GM23338 (cell line): Measurements from ENCODE around the gene NDST4. TPM values are rescaled to one million over a fixed set of nuclear protein-coding genes. Genes with fewer than 3 reads are reported as not detected.
A peak's percentile ranks its signal among the peaks of the same experiment; 100 is the strongest.

Experiments used
- ATAC-seq: fragments of 200-7000 bp; cut with Tn5 transposase; 3 replicates; pipeline ENCODE4 v1.9.1; 2020
- DNase-seq: peaks from one replicate; pipeline ENCODE4 v3.0.0-alpha.2; 2015; ENCODE audit warnings: low spot score
- H2AFZ ChIP-seq: fragments of 200-600 bp; sonication (generic); 2 replicates; pipeline ENCODE4 v1.8.0; 2016; ENCODE audit warnings: antibody characterized with exemption, mild to moderate bottlenecking, moderate library complexity
- H3F3A ChIP-seq: fragments of 200-600 bp; sonication (generic); replicated peaks from 2 replicates; pipeline ENCODE4 v1.8.0; 2017; ENCODE audit warnings: antibody characterized with exemption, mixed run types, low read depth
- H3K27ac ChIP-seq: fragments of 200-600 bp; sonication (generic); 2 replicates; pipeline ENCODE4 v1.6.1; 2016; ENCODE audit warnings: low read depth
- H3K27me3 ChIP-seq: fragments of 200-600 bp; sonication (generic); 2 replicates; pipeline ENCODE4 v1.8.0; 2016; ENCODE audit warnings: mild to moderate bottlenecking, mixed run types, moderate library complexity; ENCODE audit not compliant: insufficient read depth
- H3K36me3 ChIP-seq: fragments of 200-600 bp; sonication (generic); 2 replicates; pipeline ENCODE4 v1.8.0; 2016; ENCODE audit warnings: mild to moderate bottlenecking; ENCODE audit not compliant: insufficient read depth
- H3K4me1 ChIP-seq: fragments of 200-600 bp; sonication (generic); 2 replicates; pipeline ENCODE4 v1.8.0; 2016; ENCODE audit warnings: mild to moderate bottlenecking, moderate library complexity; ENCODE audit not compliant: insufficient read depth
- H3K4me2 ChIP-seq: fragments of 200-600 bp; sonication (generic); 2 replicates; pipeline ENCODE4 v1.7.1; 2017; ENCODE audit warnings: mixed run types
- H3K4me3 ChIP-seq: fragments of 200-600 bp; sonication (generic); 2 replicates; pipeline ENCODE4 v1.6.1; 2016; ENCODE audit warnings: mixed run types
- H3K79me2 ChIP-seq: fragments of 200-600 bp; sonication (generic); replicated peaks from 2 replicates; pipeline ENCODE4 v1.8.0; 2017; ENCODE audit warnings: mild to moderate bottlenecking; ENCODE audit not compliant: insufficient read depth
- H3K9me2 ChIP-seq: fragments of 200-600 bp; sonication (generic); 2 replicates; pipeline ENCODE4 v1.8.0; 2017; ENCODE audit not compliant: insufficient read depth
- H4K20me1 ChIP-seq: fragments of 200-600 bp; sonication (generic); replicated peaks from 2 replicates; pipeline ENCODE4 v1.8.0; 2017; ENCODE audit warnings: mild to moderate bottlenecking; ENCODE audit not compliant: insufficient read depth
- H3K27ac Mint-ChIP-seq: 2 replicates; pipeline ENCODE4 v1.8.0; 2020; ENCODE audit warnings: inconsistent platforms, mild to moderate bottlenecking, moderate library complexity, mixed read lengths
- H3K27me3 Mint-ChIP-seq: 3 replicates; pipeline ENCODE4 v1.8.0; 2022; ENCODE audit warnings: low read depth, mild to moderate bottlenecking, moderate library complexity, mixed read lengths, inconsistent platforms; ENCODE audit not compliant: insufficient read depth, poor library complexity
- H3K36me3 Mint-ChIP-seq: 3 replicates; pipeline ENCODE4 v1.8.0; 2021; ENCODE audit warnings: low read depth, mild to moderate bottlenecking, inconsistent platforms, moderate library complexity, mixed read lengths
- H3K4me1 Mint-ChIP-seq: 3 replicates; pipeline ENCODE4 v1.8.0; 2020; ENCODE audit warnings: mild to moderate bottlenecking, inconsistent platforms, mixed read lengths
- H3K4me3 Mint-ChIP-seq: 3 replicates; pipeline ENCODE4 v1.8.0; 2021; ENCODE audit warnings: moderate library complexity, mild to moderate bottlenecking, inconsistent platforms, mixed read lengths
- H3K9me3 Mint-ChIP-seq: 3 replicates; pipeline ENCODE4 v1.8.0; 2020; ENCODE audit warnings: moderate library complexity, mild to moderate bottlenecking, inconsistent platforms, mixed read lengths
- EZH2 ChIP-seq: fragments of 200-600 bp; sonication (generic); IDR thresholded peaks from one replicate; pipeline ENCODE4 v1.8.0; 2017; ENCODE audit warnings: antibody characterized with exemption, mild to moderate bottlenecking, low read depth; ENCODE audit not compliant: unreplicated experiment
- EZH2phosphoT487 ChIP-seq: fragments of 200-600 bp; sonication (generic); IDR thresholded peaks from one replicate; pipeline ENCODE4 v1.8.1; 2018; ENCODE audit warnings: antibody characterized with exemption; ENCODE audit not compliant: unreplicated experiment
- JUNB ChIP-seq: IDR thresholded peaks from one replicate; pipeline ENCODE4 v1.6.1; 2016; ENCODE audit warnings: antibody characterized with exemption; ENCODE audit not compliant: unreplicated experiment
- NANOG ChIP-seq: IDR thresholded peaks from 2 replicates; pipeline ENCODE4 v1.6.1; 2016; ENCODE audit warnings: antibody characterized with exemption, borderline replicate concordance
- ZNF114 ChIP-seq: fragments of 250-450 bp; sonication (Bioruptor Pico); IDR thresholded peaks from 2 replicates; pipeline ENCODE4 v1.5.0; 2020; ENCODE audit warnings: mild to moderate bottlenecking, moderate library complexity
- ZNF331 ChIP-seq: fragments of 250-450 bp; sonication (Bioruptor Pico); IDR thresholded peaks from 2 replicates; pipeline ENCODE4 v1.5.0; 2020; ENCODE audit warnings: low read depth, mild to moderate bottlenecking, moderate library complexity
- polyA plus RNA-seq: library from polyadenylated mRNA; unstranded; fragments of >200 nt; fragmentation: Nextera tagmentation; extraction: Ambion mirVana; gene quantifications from 2 replicates; pipeline ENCODE4 v1.2.1, GENCODE V29; 2016
- total RNA-seq: library from RNA; depleted of rRNA; stranded (reverse); fragments of >200 nt; shearing (Covaris generic); gene quantifications from 2 replicates; pipeline ENCODE4 v1.2.3, GENCODE V29; 2014
- TF ChIP-seq, protein P1 (sequence below): IDR thresholded peaks from one replicate; pipeline ENCODE4 v1.6.1; 2018; ENCODE audit warnings: antibody characterized with exemption; ENCODE audit not compliant: unreplicated experiment
- TF ChIP-seq, protein P2 (sequence below), 2 experiments: fragments of 200-600 bp in 1 of 2; sonication (generic) in 1 of 2; conservative IDR thresholded peaks; 2 replicates each; pipeline versions ENCODE4 v1.5.1 to v1.6.1; 2016 to 2017; ENCODE audit warnings: antibody characterized with exemption in 2 of 2, low read depth in 2 of 2, mild to moderate bottlenecking in 2 of 2, moderate library complexity in 1 of 2

NDST4 gene
- total and polyA plus RNA-seq, 2 experiments from 2014 or later: not detected

DNA sequence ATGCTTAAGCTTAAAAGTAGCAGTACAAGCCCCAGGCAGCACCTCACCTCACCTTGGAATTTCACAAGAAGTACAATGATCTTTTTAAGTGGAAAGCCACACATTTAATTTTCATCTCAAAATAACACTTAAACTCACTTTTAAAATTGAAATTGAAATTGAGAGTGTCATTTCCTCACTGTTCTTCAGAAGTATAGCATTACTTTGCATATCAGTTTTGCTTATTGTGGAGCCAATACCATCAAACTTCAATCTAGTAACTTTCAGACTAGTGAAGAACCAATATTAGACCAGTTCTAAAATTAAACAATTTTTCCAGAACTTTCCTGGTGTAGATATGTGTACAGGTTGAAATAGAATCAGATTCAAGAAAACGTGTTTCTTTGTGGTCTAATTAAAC, 242.4 kb downstream of the NDST4 start (continued):
- TF ChIP-seq, protein P1, sequence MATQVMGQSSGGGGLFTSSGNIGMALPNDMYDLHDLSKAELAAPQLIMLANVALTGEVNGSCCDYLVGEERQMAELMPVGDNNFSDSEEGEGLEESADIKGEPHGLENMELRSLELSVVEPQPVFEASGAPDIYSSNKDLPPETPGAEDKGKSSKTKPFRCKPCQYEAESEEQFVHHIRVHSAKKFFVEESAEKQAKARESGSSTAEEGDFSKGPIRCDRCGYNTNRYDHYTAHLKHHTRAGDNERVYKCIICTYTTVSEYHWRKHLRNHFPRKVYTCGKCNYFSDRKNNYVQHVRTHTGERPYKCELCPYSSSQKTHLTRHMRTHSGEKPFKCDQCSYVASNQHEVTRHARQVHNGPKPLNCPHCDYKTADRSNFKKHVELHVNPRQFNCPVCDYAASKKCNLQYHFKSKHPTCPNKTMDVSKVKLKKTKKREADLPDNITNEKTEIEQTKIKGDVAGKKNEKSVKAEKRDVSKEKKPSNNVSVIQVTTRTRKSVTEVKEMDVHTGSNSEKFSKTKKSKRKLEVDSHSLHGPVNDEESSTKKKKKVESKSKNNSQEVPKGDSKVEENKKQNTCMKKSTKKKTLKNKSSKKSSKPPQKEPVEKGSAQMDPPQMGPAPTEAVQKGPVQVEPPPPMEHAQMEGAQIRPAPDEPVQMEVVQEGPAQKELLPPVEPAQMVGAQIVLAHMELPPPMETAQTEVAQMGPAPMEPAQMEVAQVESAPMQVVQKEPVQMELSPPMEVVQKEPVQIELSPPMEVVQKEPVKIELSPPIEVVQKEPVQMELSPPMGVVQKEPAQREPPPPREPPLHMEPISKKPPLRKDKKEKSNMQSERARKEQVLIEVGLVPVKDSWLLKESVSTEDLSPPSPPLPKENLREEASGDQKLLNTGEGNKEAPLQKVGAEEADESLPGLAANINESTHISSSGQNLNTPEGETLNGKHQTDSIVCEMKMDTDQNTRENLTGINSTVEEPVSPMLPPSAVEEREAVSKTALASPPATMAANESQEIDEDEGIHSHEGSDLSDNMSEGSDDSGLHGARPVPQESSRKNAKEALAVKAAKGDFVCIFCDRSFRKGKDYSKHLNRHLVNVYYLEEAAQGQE: no peak

DNA sequence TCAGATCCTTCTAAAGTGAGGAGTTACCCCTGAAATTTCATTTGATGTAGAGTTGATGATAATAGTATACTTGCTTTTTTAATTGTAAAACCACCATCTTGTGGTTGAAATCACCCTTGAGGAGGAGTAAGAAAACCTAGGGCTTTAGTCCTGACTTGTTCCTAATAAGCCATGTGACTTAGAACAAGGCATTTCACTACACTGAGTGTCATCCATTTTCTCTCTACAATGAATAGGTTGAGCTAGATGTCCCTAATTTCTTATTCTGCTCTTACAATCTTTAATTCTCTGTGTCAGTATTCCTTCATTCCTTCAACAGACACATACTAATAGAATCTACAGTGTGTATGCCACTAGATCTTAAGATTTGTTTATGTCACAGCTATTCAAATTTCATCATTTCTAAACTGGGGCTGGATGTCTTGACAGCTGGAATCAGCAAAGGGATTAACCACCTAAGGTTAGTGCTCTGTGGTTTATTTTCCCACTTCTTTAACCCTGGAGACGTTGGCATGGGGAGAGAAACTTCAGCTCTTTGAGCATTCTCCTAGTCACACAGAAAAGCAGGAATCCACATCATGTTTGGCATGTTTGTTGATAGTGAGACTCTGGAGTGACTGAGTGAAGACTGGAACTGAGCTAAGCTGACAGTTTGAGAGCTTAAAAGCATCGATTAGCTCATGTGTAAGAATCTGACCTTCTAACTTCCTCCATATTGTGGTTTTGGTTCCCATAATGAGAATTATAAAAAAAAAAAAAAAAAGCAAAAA, 246.3 kb downstream of the NDST4 start:
- ATAC-seq (no peak), DNase-seq (no peak)
- Histone ChIP-seq H3K9me2 (no peaks in the 10 kb centered on the region), H3K27me3 (no peaks in the 10 kb centered on the region), H3K27ac (no peak overlapping the region), H4K20me1 (no peaks in the 10 kb centered on the region), H3K4me2 (no peak overlapping the region), H3F3A (no peaks in the 10 kb centered on the region), H3K36me3 (no peaks in the 10 kb centered on the region), H3K79me2 (no peaks in the 10 kb centered on the region), H3K4me1 (no peaks in the 10 kb centered on the region), H2AFZ (peak overlapping the region; percentile 49; the same call in 1 of the 2 replicates), H3K4me3 (no peak overlapping the region)
- no peaks in the 10 kb centered on the region for H3K36me3 Mint-ChIP-seq
- H3K4me3 Mint-ChIP-seq: no peak overlapping the region
- no peaks in the 10 kb centered on the region for H3K27me3 Mint-ChIP-seq
- no peaks in the 10 kb centered on the region for H3K4me1 Mint-ChIP-seq
- peak overlapping the region; percentile 5; the same call in 1 of the 2 replicates for H3K27ac Mint-ChIP-seq
- no peak for TF ChIP-seq EZH2phosphoT487
- no peak for TF ChIP-seq ZNF331 (CRISPR knock-in tag)
- TF ChIP-seq, protein P2, sequence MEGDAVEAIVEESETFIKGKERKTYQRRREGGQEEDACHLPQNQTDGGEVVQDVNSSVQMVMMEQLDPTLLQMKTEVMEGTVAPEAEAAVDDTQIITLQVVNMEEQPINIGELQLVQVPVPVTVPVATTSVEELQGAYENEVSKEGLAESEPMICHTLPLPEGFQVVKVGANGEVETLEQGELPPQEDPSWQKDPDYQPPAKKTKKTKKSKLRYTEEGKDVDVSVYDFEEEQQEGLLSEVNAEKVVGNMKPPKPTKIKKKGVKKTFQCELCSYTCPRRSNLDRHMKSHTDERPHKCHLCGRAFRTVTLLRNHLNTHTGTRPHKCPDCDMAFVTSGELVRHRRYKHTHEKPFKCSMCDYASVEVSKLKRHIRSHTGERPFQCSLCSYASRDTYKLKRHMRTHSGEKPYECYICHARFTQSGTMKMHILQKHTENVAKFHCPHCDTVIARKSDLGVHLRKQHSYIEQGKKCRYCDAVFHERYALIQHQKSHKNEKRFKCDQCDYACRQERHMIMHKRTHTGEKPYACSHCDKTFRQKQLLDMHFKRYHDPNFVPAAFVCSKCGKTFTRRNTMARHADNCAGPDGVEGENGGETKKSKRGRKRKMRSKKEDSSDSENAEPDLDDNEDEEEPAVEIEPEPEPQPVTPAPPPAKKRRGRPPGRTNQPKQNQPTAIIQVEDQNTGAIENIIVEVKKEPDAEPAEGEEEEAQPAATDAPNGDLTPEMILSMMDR (conservative IDR thresholded peaks at IDR 0.05; ENCODE audit: low read depth in 2 of 2): no peak
- no peak for TF ChIP-seq EZH2
- TF ChIP-seq ZNF114: no peak
- no peak for TF ChIP-seq NANOG
- no peak for TF ChIP-seq JUNB
- no peaks in the 10 kb centered on the region for H3K9me3 Mint-ChIP-seq
